Liver (tissue), 9 donors: ENCODE measurements around the gene H2BK1. TPM values are rescaled to one million over a fixed set of nuclear protein-coding genes. Genes with fewer than 3 reads are reported as not detected.

ENCODE experiments used
- DNase-seq: peaks from one replicate; pipeline ENCODE4 v3.0.0-alpha.2; 2017; ENCODE audit warnings: low spot score
- H3K27ac ChIP-seq, 2 donors: one replicate each; pipeline ENCODE4 v1.7.0; 2013; ENCODE audit warnings: inconsistent platforms in 2 of 2, low read length in 2 of 2, control low read depth in 1 of 2, low read depth in 1 of 2, mild to moderate bottlenecking in 1 of 2
- H3K27me3 ChIP-seq, 4 donors: one replicate each; pipeline versions ENCODE4 v1.6.1 to v1.7.0; 2013; ENCODE audit warnings: low read length in 3 of 4, inconsistent platforms in 1 of 4, mild to moderate bottlenecking in 1 of 4, moderate library complexity in 1 of 4; ENCODE audit not compliant: control insufficient read depth in 4 of 4, insufficient read depth in 4 of 4
- H3K36me3 ChIP-seq, 4 donors: one replicate each; pipeline versions ENCODE4 v1.6.1 to v1.7.0; 2013; ENCODE audit warnings: low read length in 3 of 4, mild to moderate bottlenecking in 3 of 4, low read depth in 1 of 4, moderate library complexity in 1 of 4; ENCODE audit not compliant: control insufficient read depth in 4 of 4, insufficient read depth in 3 of 4
- H3K4me1 ChIP-seq, 4 donors: one replicate each; pipeline versions ENCODE4 v1.6.1 to v1.7.0; 2013; ENCODE audit warnings: low read length in 3 of 4, mild to moderate bottlenecking in 3 of 4, moderate library complexity in 1 of 4; ENCODE audit not compliant: control insufficient read depth in 4 of 4, insufficient read depth in 4 of 4
- H3K4me3 ChIP-seq, 3 donors: one replicate each; pipeline versions ENCODE4 v1.6.1 to v1.7.0; 2013; ENCODE audit warnings: low read length in 3 of 3, control low read depth in 1 of 3, low read depth in 1 of 3, mild to moderate bottlenecking in 1 of 3
- H3K9ac ChIP-seq, 2 donors: one replicate each; pipeline ENCODE4 v1.7.0; 2013; ENCODE audit warnings: low read length in 2 of 2, mild to moderate bottlenecking in 2 of 2, moderate library complexity in 2 of 2, control low read depth in 1 of 2, low read depth in 1 of 2
- H3K9me3 ChIP-seq, 4 donors: one replicate each; pipeline versions ENCODE4 v1.6.1 to v1.7.0; 2013; ENCODE audit warnings: low read length in 3 of 4; ENCODE audit not compliant: control insufficient read depth in 4 of 4
- EGR1 ChIP-seq, 2 donors: IDR thresholded peaks; 2 replicates each; pipeline ENCODE4 v1.6.1; 2016 to 2018; ENCODE audit warnings: antibody characterized with exemption in 2 of 2, low read depth in 2 of 2
- FOXA1 ChIP-seq: IDR thresholded peaks from 2 replicates; pipeline ENCODE4 v1.6.1; 2016; ENCODE audit warnings: antibody characterized with exemption
- GABPA ChIP-seq, 2 donors: IDR thresholded peaks in 1 of 2; conservative IDR thresholded peaks in 1 of 2; 2 replicates each; pipeline ENCODE4 v1.6.1; 2016; ENCODE audit warnings: antibody characterized with exemption in 2 of 2, mild to moderate bottlenecking in 1 of 2, moderate library complexity in 1 of 2
- HNF4G ChIP-seq: IDR thresholded peaks from 2 replicates; pipeline ENCODE4 v1.6.1; 2016; ENCODE audit warnings: antibody characterized with exemption
- JUND ChIP-seq, 2 donors: IDR thresholded peaks; 2 replicates each; pipeline ENCODE4 v1.6.1; 2016; ENCODE audit warnings: antibody characterized with exemption in 2 of 2
- MAX ChIP-seq: IDR thresholded peaks from 2 replicates; pipeline ENCODE4 v1.6.1; 2016; ENCODE audit warnings: antibody characterized with exemption
- NR2F2 ChIP-seq: IDR thresholded peaks from 2 replicates; pipeline ENCODE4 v1.6.1; 2016; ENCODE audit warnings: antibody characterized with exemption
- RXRA ChIP-seq, 2 donors: IDR thresholded peaks; 2 replicates each; pipeline ENCODE4 v1.6.1; 2017 to 2018; ENCODE audit warnings: antibody characterized with exemption in 2 of 2, mild to moderate bottlenecking in 1 of 2
- SP1 ChIP-seq: IDR thresholded peaks from 2 replicates; pipeline ENCODE4 v1.6.1; 2018; ENCODE audit warnings: antibody characterized with exemption, mild to moderate bottlenecking
- TAF1 ChIP-seq: conservative IDR thresholded peaks from 2 replicates; pipeline ENCODE4 v1.6.1; 2016; ENCODE audit warnings: antibody characterized with exemption, mild to moderate bottlenecking
- YY1 ChIP-seq: IDR thresholded peaks from 2 replicates; pipeline ENCODE4 v1.6.1; 2016; ENCODE audit warnings: antibody characterized with exemption, mild to moderate bottlenecking
- ZBTB33 ChIP-seq: IDR thresholded peaks from 2 replicates; pipeline ENCODE4 v1.6.1; 2016; ENCODE audit warnings: antibody characterized with exemption
- WGBS: extraction: QIAGEN DNeasy Blood & Tissue Kit; methylation state at CpG from one replicate; pipeline ENCODE4 v1.1.7; 2013; 5-methylcytosine and 5-hydroxymethylcytosine counted together
- polyA plus RNA-seq, 2 donors: library from polyadenylated mRNA; stranded (reverse) in 1 of 2; unstranded in 1 of 2; fragments of 200-250 nt in 1 of 2; fragments of >200 nt in 1 of 2; fragmentation: Nextera tagmentation in 1 of 2; extraction: Ambion mirVana in 1 of 2; gene quantifications; one replicate each; pipeline versions ENCODE4 v1.2.1 to v1.2.3, GENCODE V29; 2013 to 2015
- total RNA-seq, 2 donors: library from RNA; depleted of rRNA; stranded (reverse); fragments of >200 nt; gene quantifications; one replicate each; pipeline ENCODE4 v1.2.3, GENCODE V29; 2014
- TF ChIP-seq, protein P1 (sequence below): IDR thresholded peaks from 2 replicates; pipeline ENCODE4 v1.6.1; 2016; ENCODE audit warnings: antibody characterized with exemption, mild to moderate bottlenecking
- TF ChIP-seq, protein P2 (sequence below): fragments of 150-350 bp; IDR thresholded peaks from 2 replicates; pipeline ENCODE4 v1.5.1; 2017; ENCODE audit warnings: improper control_type of control experiment, low read depth, low read length; ENCODE audit not compliant: missing input control
- TF ChIP-seq, protein P3 (sequence below): IDR thresholded peaks from 2 replicates; pipeline ENCODE4 v1.6.1; 2016; ENCODE audit warnings: antibody characterized with exemption
- donor health status: healthy.
- donor health status: healthy.
- donor health status: healthy.
- donor health status: healthy.
- donor health status: healthy.

Gene H2BK1
- total RNA-seq (not detected), polyA plus RNA-seq (not detected)

- Histone ChIP-seq H3K4me1 (no peaks in the 10 kb centered on the region), H3K27me3 (peaks cover 0 to 6% (median 0%) of the 10 kb centered on the region in 4 donors), H3K36me3 (peaks cover 10 to 27% (median 19%) of the 10 kb centered on the region in 4 donors), H3K27ac (no peak within 1 kb of the TSS), H3K9ac (no peak within 1 kb of the TSS), H3K4me3 (no peak within 1 kb of the TSS), H3K9me3 (no peaks in the 10 kb centered on the region)
- TF ChIP-seq, protein P1, sequence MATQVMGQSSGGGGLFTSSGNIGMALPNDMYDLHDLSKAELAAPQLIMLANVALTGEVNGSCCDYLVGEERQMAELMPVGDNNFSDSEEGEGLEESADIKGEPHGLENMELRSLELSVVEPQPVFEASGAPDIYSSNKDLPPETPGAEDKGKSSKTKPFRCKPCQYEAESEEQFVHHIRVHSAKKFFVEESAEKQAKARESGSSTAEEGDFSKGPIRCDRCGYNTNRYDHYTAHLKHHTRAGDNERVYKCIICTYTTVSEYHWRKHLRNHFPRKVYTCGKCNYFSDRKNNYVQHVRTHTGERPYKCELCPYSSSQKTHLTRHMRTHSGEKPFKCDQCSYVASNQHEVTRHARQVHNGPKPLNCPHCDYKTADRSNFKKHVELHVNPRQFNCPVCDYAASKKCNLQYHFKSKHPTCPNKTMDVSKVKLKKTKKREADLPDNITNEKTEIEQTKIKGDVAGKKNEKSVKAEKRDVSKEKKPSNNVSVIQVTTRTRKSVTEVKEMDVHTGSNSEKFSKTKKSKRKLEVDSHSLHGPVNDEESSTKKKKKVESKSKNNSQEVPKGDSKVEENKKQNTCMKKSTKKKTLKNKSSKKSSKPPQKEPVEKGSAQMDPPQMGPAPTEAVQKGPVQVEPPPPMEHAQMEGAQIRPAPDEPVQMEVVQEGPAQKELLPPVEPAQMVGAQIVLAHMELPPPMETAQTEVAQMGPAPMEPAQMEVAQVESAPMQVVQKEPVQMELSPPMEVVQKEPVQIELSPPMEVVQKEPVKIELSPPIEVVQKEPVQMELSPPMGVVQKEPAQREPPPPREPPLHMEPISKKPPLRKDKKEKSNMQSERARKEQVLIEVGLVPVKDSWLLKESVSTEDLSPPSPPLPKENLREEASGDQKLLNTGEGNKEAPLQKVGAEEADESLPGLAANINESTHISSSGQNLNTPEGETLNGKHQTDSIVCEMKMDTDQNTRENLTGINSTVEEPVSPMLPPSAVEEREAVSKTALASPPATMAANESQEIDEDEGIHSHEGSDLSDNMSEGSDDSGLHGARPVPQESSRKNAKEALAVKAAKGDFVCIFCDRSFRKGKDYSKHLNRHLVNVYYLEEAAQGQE = no peak
- TF ChIP-seq YY1 (no peak), GABPA (IDR thresholded peaks at IDR 0.05 in 1 of 2, conservative IDR thresholded peaks at IDR 0.05 in 1 of 2) (no peak), FOXA1 (no peak), JUND (IDR thresholded peaks at IDR 0.05) (no peak), ZBTB33 (no peak), NR2F2 (no peak), EGR1 (IDR thresholded peaks at IDR 0.05; ENCODE audit: low read depth in 2 of 2) (no peak), SP1 (no peak), HNF4G (no peak), TAF1 (no peak), MAX (no peak), RXRA (IDR thresholded peaks at IDR 0.05) (no peak)
- TF ChIP-seq, protein P2, sequence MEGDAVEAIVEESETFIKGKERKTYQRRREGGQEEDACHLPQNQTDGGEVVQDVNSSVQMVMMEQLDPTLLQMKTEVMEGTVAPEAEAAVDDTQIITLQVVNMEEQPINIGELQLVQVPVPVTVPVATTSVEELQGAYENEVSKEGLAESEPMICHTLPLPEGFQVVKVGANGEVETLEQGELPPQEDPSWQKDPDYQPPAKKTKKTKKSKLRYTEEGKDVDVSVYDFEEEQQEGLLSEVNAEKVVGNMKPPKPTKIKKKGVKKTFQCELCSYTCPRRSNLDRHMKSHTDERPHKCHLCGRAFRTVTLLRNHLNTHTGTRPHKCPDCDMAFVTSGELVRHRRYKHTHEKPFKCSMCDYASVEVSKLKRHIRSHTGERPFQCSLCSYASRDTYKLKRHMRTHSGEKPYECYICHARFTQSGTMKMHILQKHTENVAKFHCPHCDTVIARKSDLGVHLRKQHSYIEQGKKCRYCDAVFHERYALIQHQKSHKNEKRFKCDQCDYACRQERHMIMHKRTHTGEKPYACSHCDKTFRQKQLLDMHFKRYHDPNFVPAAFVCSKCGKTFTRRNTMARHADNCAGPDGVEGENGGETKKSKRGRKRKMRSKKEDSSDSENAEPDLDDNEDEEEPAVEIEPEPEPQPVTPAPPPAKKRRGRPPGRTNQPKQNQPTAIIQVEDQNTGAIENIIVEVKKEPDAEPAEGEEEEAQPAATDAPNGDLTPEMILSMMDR = no peak
- TF ChIP-seq, protein P3, sequence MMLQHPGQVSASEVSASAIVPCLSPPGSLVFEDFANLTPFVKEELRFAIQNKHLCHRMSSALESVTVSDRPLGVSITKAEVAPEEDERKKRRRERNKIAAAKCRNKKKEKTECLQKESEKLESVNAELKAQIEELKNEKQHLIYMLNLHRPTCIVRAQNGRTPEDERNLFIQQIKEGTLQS = no peak
- WGBS = 84% methylated on average over 17 of the region's 17 CpGs
- no peak for DNase-seq
These were observed at the start of gene H2BK1 for GRCh38 chr7:151210087-151210854. Gene H2BK1, minus strand, starts transcription at chr7:151210488. Its CDS starts 170 bp downstream, at chr7:151210318.
